Endodermal cell (in vitro differentiated cells): Measurements from ENCODE around the gene LCN1. TPM values are rescaled to one million over a fixed set of nuclear protein-coding genes. Genes with fewer than 3 reads are reported as not detected.

Source experiments
- DNase-seq: peaks from one replicate; pipeline ENCODE4 v3.0.0-alpha.2; 2017
- H3K27ac ChIP-seq: 2 replicates; pipeline ENCODE4 v1.5.1; 2013; ENCODE audit warnings: mild to moderate bottlenecking, low read depth, low read length, moderate library complexity
- H3K27me3 ChIP-seq: 2 replicates; pipeline ENCODE4 v1.6.1; 2013; ENCODE audit warnings: mild to moderate bottlenecking, low read length, moderate library complexity; ENCODE audit not compliant: insufficient read depth, control insufficient read depth, poor library complexity, severe bottlenecking
- H3K36me3 ChIP-seq: 2 replicates; pipeline ENCODE4 v1.7.0; 2013; ENCODE audit warnings: mild to moderate bottlenecking, low read length, moderate library complexity; ENCODE audit not compliant: control insufficient read depth, insufficient read depth
- H3K4me1 ChIP-seq: one replicate; pipeline ENCODE4 v1.7.0; 2013; ENCODE audit warnings: low read length; ENCODE audit not compliant: control insufficient read depth, insufficient read depth
- H3K4me3 ChIP-seq: 2 replicates; pipeline ENCODE4 v1.5.1; 2013; ENCODE audit warnings: mild to moderate bottlenecking, low read length, moderate library complexity
- H3K9ac ChIP-seq: 2 replicates; pipeline ENCODE4 v1.6.1; 2013; ENCODE audit warnings: mild to moderate bottlenecking, low read length, moderate library complexity; ENCODE audit not compliant: poor library complexity, severe bottlenecking; ENCODE audit errors: extremely low read depth
- H3K9me3 ChIP-seq: 2 replicates; pipeline ENCODE4 v1.6.1; 2013; ENCODE audit warnings: mild to moderate bottlenecking, low read length, moderate library complexity; ENCODE audit not compliant: control insufficient read depth
- H3K27ac Mint-ChIP-seq: 2 replicates; pipeline ENCODE4 v1.8.0; 2020; ENCODE audit warnings: mixed read lengths
- H3K27me3 Mint-ChIP-seq: 2 replicates; pipeline ENCODE4 v1.8.0; 2021; ENCODE audit warnings: mild to moderate bottlenecking, mixed read lengths; ENCODE audit not compliant: insufficient read depth
- H3K36me3 Mint-ChIP-seq: 2 replicates; pipeline ENCODE4 v1.8.0; 2020; ENCODE audit warnings: low read depth, mixed read lengths
- H3K4me1 Mint-ChIP-seq: 2 replicates; pipeline ENCODE4 v1.8.0; 2020; ENCODE audit warnings: mixed read lengths
- H3K4me3 Mint-ChIP-seq: 2 replicates; pipeline ENCODE4 v1.8.0; 2020; ENCODE audit warnings: mild to moderate bottlenecking, moderate library complexity, mixed read lengths
- H3K9me3 Mint-ChIP-seq: 2 replicates; pipeline ENCODE4 v1.8.0; 2020; ENCODE audit warnings: mild to moderate bottlenecking, mixed read lengths
- CTCF ChIP-seq: fragments of 200-600 bp; sonication (generic); conservative IDR thresholded peaks from 2 replicates; pipeline ENCODE4 v1.5.0; 2021; ENCODE audit warnings: antibody characterized with exemption, mild to moderate bottlenecking
- WGBS, 2 experiments: methylation state at CpG; one replicate each; pipeline versions ENCODE4 v1.1.5 to v1.1.7; 2013; ENCODE audit warnings: missing lambda C conversion rate in 2 of 2, mixed read lengths in 1 of 2; ENCODE audit not compliant: insufficient coverage in 1 of 2, insufficient read length in 1 of 2; 5-methylcytosine and 5-hydroxymethylcytosine counted together
- total RNA-seq, 2 donors: library from RNA; stranded (reverse); fragmentation: NEBNext Ultra II Directional in 1 of 2; extraction: Animal tissue kit (Norgen Biotek cat#: 25700) in 1 of 2; gene quantifications; 2 replicates in 1 of 2; 3 replicates in 1 of 2; pipeline ENCODE4 v1.2.1, GENCODE V29; 2021

Gene LCN1
- total RNA-seq, 2 donors from 2014 or later: not detected

DNA sequence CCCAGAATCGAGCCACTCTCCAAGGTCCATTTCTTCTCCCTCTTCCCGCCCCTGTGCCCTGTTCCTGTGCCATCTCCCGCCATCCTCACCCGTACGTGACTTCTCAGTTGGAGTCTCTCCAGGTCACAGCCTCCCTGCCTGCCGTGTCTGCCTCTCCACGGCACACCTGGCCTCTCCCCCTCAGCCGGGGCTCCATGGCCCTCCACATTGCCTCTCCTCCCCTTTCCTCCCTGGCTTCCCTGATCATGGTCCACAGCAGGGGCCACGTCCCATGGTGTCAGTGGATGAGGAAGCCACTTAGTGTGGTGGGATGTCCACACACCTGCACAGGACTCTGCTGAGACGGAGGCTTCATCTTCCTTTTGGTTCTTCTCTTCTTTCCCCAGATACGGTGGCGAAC is 42.6 kb downstream of the LCN1 start:
- Histone ChIP-seq H3K9me3 (peaks cover 1% of the 10 kb centered on the region), H3K4me3 (no peak overlapping the region), H3K9ac (no peak overlapping the region), H3K4me1 (no peaks in the 10 kb centered on the region), H3K27me3 (no peaks in the 10 kb centered on the region), H3K27ac (no peak overlapping the region), H3K36me3 (no peaks in the 10 kb centered on the region)
- Mint-ChIP-seq H3K27me3 (no peaks in the 10 kb centered on the region), H3K4me1 (peaks cover 7% of the 10 kb centered on the region), H3K36me3 (no peaks in the 10 kb centered on the region), H3K27ac (no peak overlapping the region), H3K9me3 (peaks cover under 1% of the 10 kb centered on the region), H3K4me3 (no peak overlapping the region)
- no peak for TF ChIP-seq CTCF
- WGBS, 2 experiments: 91 to 97% methylated on average over 9 to 12 of the region's 12 CpGs
- DNase-seq: peak; percentile 34

- DNase-seq: no peak
- peaks cover 12% of the 10 kb centered on the region for H3K9me3 ChIP-seq
- H3K27ac ChIP-seq: no peak overlapping the region
- H3K27me3 Mint-ChIP-seq: no peaks in the 10 kb centered on the region
- H3K9ac ChIP-seq: no peak overlapping the region
- no peaks in the 10 kb centered on the region for H3K4me1 Mint-ChIP-seq
- H3K4me3 Mint-ChIP-seq: no peak overlapping the region
- H3K27ac Mint-ChIP-seq: no peak overlapping the region
- no peak for TF ChIP-seq CTCF
- H3K36me3 ChIP-seq: no peaks in the 10 kb centered on the region
- 87 to 90% methylated on average over 3 to 9 of the region's 9 CpGs for WGBS, 2 experiments
- H3K4me3 ChIP-seq: no peak overlapping the region
- peaks cover 12% of the 10 kb centered on the region for H3K9me3 Mint-ChIP-seq
- no peaks in the 10 kb centered on the region for H3K27me3 ChIP-seq
- H3K4me1 ChIP-seq: no peaks in the 10 kb centered on the region
- H3K36me3 Mint-ChIP-seq: no peaks in the 10 kb centered on the region
Measured at GRCh38 chr9:135565141-135565628, 43.9 kb downstream of the LCN1 start.

DNA sequence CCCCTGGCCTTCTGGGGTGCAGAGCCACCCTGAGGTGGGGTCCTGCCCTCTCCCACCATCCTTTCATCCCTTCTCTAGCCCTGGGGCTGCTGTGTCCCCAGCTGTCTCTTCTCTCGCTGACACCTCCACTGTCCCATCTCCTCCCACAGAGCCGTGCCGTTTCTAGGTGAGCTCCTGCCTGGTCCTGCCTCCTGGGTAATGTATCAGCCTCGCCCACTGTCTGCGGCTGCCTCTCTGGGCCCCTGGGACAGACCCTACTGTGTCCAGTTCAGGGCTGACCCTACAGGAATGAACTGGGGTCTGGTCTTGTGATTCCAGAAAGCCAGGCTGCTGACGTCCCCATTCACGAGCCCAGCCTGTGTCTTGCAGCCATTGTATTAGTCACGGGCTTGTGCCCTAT is 44.4 kb downstream of the LCN1 start:
- no peaks in the 10 kb centered on the region for H3K27me3 ChIP-seq
- H3K4me1 Mint-ChIP-seq: no peaks in the 10 kb centered on the region

More for the DNA sequence above, 44.4 kb downstream of the LCN1 start:
- peaks cover 12% of the 10 kb centered on the region for H3K9me3 ChIP-seq
- H3K36me3 ChIP-seq: no peaks in the 10 kb centered on the region
- no peak overlapping the region for H3K27ac ChIP-seq
- peak; percentile 46 for DNase-seq
- no peak overlapping the region for H3K4me3 ChIP-seq
- no peak overlapping the region for H3K9ac ChIP-seq
- Mint-ChIP-seq H3K27ac (peak overlapping the region; percentile 42), H3K27me3 (no peaks in the 10 kb centered on the region), H3K9me3 (peaks cover 12% of the 10 kb centered on the region), H3K4me3 (no peak overlapping the region), H3K36me3 (no peaks in the 10 kb centered on the region)
- no peaks in the 10 kb centered on the region for H3K4me1 ChIP-seq
- no peak for TF ChIP-seq CTCF
- WGBS, 2 experiments: 86 to 91% methylated on average over 4 to 8 of the region's 8 CpGs
